ENCODE measurements around the gene CPN2.

CPN2 gene

DNA sequence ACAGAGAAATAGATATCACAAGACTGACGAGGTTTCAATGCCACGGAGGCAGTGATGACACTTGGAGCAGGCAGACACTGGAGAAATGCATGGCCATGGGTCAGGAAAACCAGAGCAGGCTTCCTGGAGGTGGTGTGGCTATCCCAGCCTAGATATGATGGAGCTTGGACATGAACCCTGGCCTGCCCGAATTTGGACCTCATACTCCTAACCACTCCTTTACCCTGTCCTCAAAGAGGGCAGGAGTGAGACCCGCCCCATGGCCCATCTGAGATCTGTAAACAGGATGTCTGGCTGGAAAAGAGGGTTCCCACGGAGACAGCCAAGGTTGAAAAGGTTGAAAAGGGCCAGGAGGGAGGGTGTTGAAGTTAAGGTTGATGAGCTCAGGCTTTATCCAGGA, 31.0 kb downstream of the CPN2 start:
- Histone ChIP-seq H3K27ac (no peak overlapping the region), H3K4me3 (no peak overlapping the region)

DNA sequence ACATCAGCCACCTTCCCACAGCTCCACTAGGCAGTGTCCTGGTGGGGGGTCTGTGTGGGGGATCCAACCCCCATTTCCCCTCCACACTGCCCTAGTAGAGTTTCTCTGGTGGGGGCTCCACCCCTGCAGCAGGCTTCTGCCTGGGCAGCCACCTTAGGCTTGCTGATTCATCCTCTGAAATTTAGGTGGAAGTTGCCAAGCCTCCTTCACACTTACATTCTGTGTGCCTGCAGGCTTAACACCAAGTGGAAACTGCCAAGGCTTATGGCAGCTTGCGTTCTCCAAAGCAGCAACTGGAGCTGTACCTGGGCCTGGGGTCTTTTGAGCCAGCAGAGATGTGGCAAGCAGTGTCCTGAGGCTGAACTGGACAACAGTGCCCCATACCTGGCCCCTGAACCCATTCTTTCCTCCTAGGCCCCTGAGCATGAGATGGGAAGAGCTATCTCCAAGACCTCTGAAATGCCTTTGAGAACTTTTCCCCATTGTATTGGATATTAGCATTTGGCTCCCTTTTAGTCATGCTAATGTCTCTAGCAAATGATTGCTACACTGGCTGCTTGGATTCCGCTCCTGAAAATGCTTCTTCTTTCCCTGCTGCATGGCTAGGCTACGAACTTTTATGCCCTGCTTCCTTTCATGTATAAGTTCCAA, 32.5 kb downstream of the CPN2 start:
- H3K4me3 ChIP-seq = no peak overlapping the region

GRCh38 chr3:194316918-194317317, 34.2 kb downstream of the CPN2 start:
- no peak overlapping the region for H3K4me3 ChIP-seq
- H3K27ac ChIP-seq = no peak overlapping the region

More for the DNA sequence above, 32.5 kb downstream of the CPN2 start:
- H3K27ac ChIP-seq = no peak overlapping the region

DNA sequence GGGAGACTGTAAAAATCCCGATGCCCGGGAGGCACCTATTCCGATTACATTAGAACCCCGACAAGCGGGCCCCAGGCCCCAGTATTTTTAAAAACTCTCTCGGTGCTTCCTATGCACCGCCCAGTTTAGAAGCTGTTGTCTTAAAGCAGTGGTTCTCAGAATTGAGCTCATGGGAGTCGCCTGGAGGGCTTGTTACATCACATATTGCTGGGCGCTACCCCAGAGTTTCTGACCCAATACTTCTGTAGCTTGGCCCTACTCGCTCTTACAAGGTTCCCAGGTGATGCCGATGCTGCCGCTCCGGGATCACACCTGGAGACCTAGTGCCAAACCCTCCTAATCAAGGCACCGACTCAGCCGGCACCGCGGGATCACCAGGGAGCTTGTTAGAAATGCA, 35.2 kb downstream of the CPN2 start:
- Histone ChIP-seq H3K27ac (peak overlapping the region in 4 of 21 experiments; percentile 14 to 83 (median 40)), H3K4me3 (peak overlapping the region; percentile 21 to 45 (median 40))

- H3K27ac ChIP-seq = peak overlapping the region in 16 of 21 experiments; percentile 12 to 83 (median 42)
- H3K4me3 ChIP-seq = peak overlapping the region; percentile 21 to 45 (median 40)
Measured at GRCh38 chr3:194315088-194315964, 35.8 kb downstream of the CPN2 start.

GRCh38 chr3:194314388-194315068, 36.6 kb downstream of the CPN2 start:
- peak overlapping the region in 1 of 7 experiments; percentile 40 for H3K4me3 ChIP-seq
- peak overlapping the region in 7 of 21 experiments; percentile 22 to 83 (median 51) for H3K27ac ChIP-seq

DNA sequence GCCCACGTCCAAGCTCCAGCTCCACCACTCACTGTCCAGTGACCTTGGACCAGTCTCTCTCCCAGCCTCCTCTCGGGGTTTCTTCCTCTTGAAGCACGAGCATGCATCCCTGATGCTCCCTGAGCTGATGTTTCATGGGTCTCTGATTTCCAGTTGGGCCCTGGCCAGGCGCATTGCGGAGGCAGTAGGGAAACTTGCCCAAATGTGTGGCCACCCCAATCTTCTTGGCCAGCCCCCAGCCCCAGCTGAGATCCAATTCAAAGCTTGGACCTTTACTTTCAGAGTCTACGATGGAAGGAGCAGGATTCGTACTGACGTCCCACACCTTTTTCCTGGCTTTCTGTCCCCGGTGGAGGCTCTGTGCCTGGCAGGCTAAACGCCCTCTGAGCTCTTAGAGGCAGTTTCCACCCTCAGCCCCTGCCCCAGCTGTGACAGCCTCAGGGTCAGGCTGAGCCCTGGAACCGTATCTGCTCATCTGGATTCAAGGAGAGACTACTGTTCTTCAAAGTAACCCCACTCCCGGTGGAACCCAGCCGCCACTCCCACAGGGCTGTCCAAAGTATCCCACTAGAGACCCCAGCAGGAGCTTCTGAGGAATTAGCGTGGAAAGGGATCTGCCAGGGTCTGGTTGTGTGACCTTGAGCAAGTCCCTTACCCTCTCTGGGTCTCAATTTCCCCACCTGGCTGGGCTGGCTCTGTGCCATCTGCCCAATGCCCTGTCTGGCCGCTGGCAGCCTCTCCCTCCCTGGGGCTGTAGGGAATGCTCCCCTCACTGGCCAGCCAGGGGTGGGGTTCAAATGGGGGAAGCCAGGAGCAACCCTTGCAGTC, 37.4 kb downstream of the CPN2 start:
- no peak overlapping the region for H3K4me3 ChIP-seq
- H3K27ac ChIP-seq = peak overlapping the region in 3 of 21 experiments; percentile 49 to 83 (median 57)

DNA sequence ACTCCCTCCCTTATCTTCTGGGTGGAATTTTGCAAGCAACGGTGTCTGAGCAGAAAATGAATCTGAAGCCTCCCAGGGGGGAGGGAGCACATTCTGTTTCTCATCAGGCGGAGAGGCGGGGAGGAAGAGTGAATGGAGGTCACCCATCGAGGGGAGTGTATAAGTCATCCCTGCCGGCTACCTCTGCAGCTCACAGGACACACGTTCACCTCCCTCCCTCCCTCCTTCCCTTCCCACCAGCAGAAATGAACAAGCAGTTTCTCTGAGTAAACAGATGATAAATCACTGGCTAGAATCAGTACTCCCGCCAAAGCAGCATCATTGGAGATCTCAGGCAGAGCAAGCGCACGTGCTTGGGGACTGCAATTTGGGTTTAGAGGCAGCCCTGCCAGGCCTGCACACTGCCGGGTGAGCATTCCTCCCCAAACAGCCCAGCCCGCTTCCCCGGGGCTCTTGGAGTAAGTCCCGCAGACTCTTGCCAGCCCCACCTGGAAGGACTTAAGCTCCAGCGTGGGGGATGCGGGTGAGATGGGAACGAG, 38.3 kb downstream of the CPN2 start:
- Histone ChIP-seq H3K27ac (peak overlapping the region in 1 of 21 experiments; percentile 83), H3K4me3 (no peak overlapping the region)

DNA sequence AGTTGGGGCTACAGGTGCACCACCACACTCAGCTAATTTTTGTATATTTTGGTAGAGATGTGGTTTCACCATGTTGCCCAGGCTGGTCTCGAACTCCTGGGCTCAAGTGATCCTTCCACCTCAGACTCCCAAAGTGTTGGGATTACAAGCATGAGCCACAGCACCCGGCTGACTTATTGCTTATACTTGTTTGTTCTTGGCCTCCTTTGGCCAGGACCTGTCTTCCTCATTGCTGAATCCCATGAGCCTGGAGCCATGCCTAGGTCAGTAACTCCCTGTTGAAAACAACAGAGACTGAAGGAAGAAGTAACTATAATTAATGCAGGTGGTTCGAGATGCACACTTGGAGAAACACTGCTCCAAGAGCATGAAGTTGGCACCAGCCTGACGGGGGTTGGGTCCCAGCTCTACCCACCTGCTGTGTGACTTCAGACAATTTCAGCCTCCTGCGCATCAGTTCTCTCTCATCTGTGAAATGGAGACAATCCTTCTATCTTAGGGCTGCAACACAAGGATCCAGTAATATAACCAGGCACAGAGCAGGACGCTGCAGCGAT, 38.9 kb downstream of the CPN2 start:
- H3K27ac ChIP-seq = no peak overlapping the region
- no peak overlapping the region for H3K4me3 ChIP-seq

DNA sequence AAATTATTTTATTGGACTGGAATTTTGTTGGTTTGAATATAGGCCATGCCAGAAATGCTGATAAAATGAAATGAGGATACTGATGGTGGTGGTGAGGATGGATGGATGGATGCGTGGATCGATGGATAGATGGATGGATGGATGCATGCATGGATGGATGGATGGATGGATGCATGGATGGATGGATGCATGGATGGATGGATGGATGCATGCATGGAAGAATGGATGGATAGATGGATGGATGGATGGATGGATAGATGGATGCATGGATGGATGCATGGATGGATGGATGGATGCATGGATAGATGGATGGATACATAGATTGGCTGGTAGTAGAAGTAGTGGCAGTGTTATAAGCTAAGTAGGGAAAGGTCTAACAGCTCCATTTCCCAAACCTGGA, 40.1 kb downstream of the CPN2 start:
- H3K4me3 ChIP-seq = no peak overlapping the region

GRCh38 chr3:194310060-194310835, 40.9 kb downstream of the CPN2 start:
- Histone ChIP-seq H3K27ac (no peak overlapping the region), H3K4me3 (no peak overlapping the region)

More for the DNA sequence above, 40.1 kb downstream of the CPN2 start:
- H3K27ac ChIP-seq = no peak overlapping the region

- no peak overlapping the region for H3K4me3 ChIP-seq
- no peak overlapping the region for H3K27ac ChIP-seq
Measured at GRCh38 chr3:194308601-194309449, 42.3 kb downstream of the CPN2 start.

- Histone ChIP-seq H3K27ac (no peak overlapping the region), H3K4me3 (no peak overlapping the region)
Measured at GRCh38 chr3:194307849-194308248, 43.3 kb downstream of the CPN2 start.

DNA sequence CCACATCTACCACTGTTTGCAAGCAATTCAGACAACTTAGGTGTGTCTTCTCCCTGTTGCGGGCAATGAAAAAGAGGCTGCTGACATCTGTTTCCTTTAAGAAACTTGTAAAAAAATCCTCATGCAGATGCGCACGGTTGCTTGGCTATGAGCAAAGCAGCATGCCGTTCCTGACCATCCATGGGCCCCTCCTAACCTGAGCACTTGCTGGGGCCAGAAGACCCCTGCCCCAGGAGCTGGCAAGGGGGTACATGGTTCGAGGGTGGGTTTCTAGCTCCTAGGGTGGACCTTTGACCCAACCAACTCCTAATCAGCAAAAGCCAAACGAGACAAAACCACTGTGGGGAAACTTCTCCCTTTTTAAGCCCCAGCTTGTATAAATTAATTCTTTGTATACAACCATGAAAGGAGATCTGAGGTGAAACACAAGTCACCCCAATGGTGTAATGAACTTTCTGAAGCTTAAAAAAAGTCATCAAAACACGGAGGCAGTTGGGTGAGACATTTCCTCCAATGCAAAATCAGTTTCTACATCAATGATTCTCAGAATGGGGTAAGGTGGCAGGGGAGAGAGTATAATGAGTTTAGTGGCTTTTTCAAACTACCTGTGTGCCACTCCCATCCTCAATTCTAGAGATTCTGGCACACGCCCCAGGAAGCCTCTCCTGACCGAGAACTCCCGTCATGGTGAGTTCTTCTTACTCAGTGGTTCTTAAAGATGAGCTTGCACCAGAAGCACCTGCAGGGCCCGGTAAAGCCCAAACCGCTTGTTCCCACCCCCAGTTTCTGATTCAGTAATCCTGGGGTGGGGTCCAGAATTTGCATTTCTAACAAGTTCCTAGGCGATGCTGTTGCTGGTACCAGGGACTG, 44.1 kb downstream of the CPN2 start:
- no peak overlapping the region for H3K27ac ChIP-seq
- no peak overlapping the region for H3K4me3 ChIP-seq

GRCh38 chr3:194306109-194306686, 44.9 kb downstream of the CPN2 start:
- no peak overlapping the region for H3K4me3 ChIP-seq

More at GRCh38 chr3:194306109-194306686, 44.9 kb downstream of the CPN2 start:
- H3K27ac ChIP-seq = no peak overlapping the region
